ENCODE results near the gene XRCC4.

The XRCC4 gene

GRCh38 chr5:83071286-83072051 lies 5.9 kb upstream of the XRCC4 start:
- DNase-seq (ENCODE audit: low read depth in 2 of 3, low spot score in 2 of 3) = no peak

- no peak for DNase-seq (ENCODE audit: low read depth in 2 of 3, low spot score in 2 of 3)
Observed at GRCh38 chr5:83072966-83073365, 4.4 kb upstream of the XRCC4 start.

GRCh38 chr5:83077662-83078261 lies 415 bp downstream of the XRCC4 start:
- peak in 1 of 3 experiments; percentile 0 for DNase-seq (ENCODE audit: low read depth in 2 of 3, low spot score in 2 of 3)

GRCh38 chr5:83082750-83083149 lies 5.4 kb downstream of the XRCC4 start:
- DNase-seq (ENCODE audit: low read depth in 2 of 3, low spot score in 2 of 3) = no peak

GRCh38 chr5:83084336-83084735 lies 7.0 kb downstream of the XRCC4 start:
- no peak for DNase-seq (ENCODE audit: low read depth in 2 of 3, low spot score in 2 of 3)

- DNase-seq (ENCODE audit: low read depth in 2 of 3, low spot score in 2 of 3) = no peak
Observed at GRCh38 chr5:83085106-83085505, 7.8 kb downstream of the XRCC4 start.

- DNase-seq (ENCODE audit: low read depth in 2 of 3, low spot score in 2 of 3) = no peak
Observed at GRCh38 chr5:83090169-83090568, 12.8 kb downstream of the XRCC4 start.

- no peak for DNase-seq (ENCODE audit: low read depth in 2 of 3, low spot score in 2 of 3)
Observed at GRCh38 chr5:83092619-83093018, 15.3 kb downstream of the XRCC4 start.

- no peak for DNase-seq (ENCODE audit: low read depth in 2 of 3, low spot score in 2 of 3)
Observed at GRCh38 chr5:83093692-83094091, 16.3 kb downstream of the XRCC4 start.

- DNase-seq (ENCODE audit: low read depth in 2 of 3, low spot score in 2 of 3) = no peak
Observed at GRCh38 chr5:83095163-83095956, 18.0 kb downstream of the XRCC4 start.

- no peak for DNase-seq (ENCODE audit: low read depth in 2 of 3, low spot score in 2 of 3)
Observed at GRCh38 chr5:83095957-83096539, 18.7 kb downstream of the XRCC4 start.

GRCh38 chr5:83096660-83097339 lies 19.5 kb downstream of the XRCC4 start:
- no peak for DNase-seq (ENCODE audit: low read depth in 2 of 3, low spot score in 2 of 3)

GRCh38 chr5:83097689-83098231 lies 20.4 kb downstream of the XRCC4 start:
- no peak for DNase-seq (ENCODE audit: low read depth in 2 of 3, low spot score in 2 of 3)

- no peak for DNase-seq (ENCODE audit: low read depth in 2 of 3, low spot score in 2 of 3)
Observed at GRCh38 chr5:83099001-83099400, 21.7 kb downstream of the XRCC4 start.

GRCh38 chr5:83099445-83099844 lies 22.1 kb downstream of the XRCC4 start:
- DNase-seq (ENCODE audit: low read depth in 2 of 3, low spot score in 2 of 3) = no peak

- no peak for DNase-seq (ENCODE audit: low read depth in 2 of 3, low spot score in 2 of 3)
Observed at GRCh38 chr5:83101514-83101913, 24.2 kb downstream of the XRCC4 start.

GRCh38 chr5:83102364-83102980 lies 25.1 kb downstream of the XRCC4 start:
- no peak for DNase-seq (ENCODE audit: low read depth in 2 of 3, low spot score in 2 of 3)

GRCh38 chr5:83104021-83104420 lies 26.7 kb downstream of the XRCC4 start:
- DNase-seq (ENCODE audit: low read depth in 2 of 3, low spot score in 2 of 3) = no peak

- DNase-seq (ENCODE audit: low read depth in 2 of 3, low spot score in 2 of 3) = no peak
Observed at GRCh38 chr5:83107692-83108420, 30.5 kb downstream of the XRCC4 start.

- no peak for DNase-seq (ENCODE audit: low read depth in 2 of 3, low spot score in 2 of 3)
Observed at GRCh38 chr5:83109380-83109779, 32.0 kb downstream of the XRCC4 start.

All from activated CD8-positive, alpha-beta memory T cell treated with anti-CD3 and anti-CD28 coated beads for 48 hours (primary cell).